Liver (tissue), 9 donors: ENCODE results near the gene NR3C1. TPM values are rescaled to one million over a fixed set of nuclear protein-coding genes. Genes with fewer than 3 reads are reported as not detected.

Experiments
- DNase-seq: peaks from one replicate; pipeline ENCODE4 v3.0.0-alpha.2; 2017; ENCODE audit warnings: low spot score
- H3K27ac ChIP-seq, 2 donors: one replicate each; pipeline ENCODE4 v1.7.0; 2013; ENCODE audit warnings: inconsistent platforms in 2 of 2, low read length in 2 of 2, control low read depth in 1 of 2, low read depth in 1 of 2, mild to moderate bottlenecking in 1 of 2
- H3K27me3 ChIP-seq, 4 donors: one replicate each; pipeline versions ENCODE4 v1.6.1 to v1.7.0; 2013; ENCODE audit warnings: low read length in 3 of 4, inconsistent platforms in 1 of 4, mild to moderate bottlenecking in 1 of 4, moderate library complexity in 1 of 4; ENCODE audit not compliant: control insufficient read depth in 4 of 4, insufficient read depth in 4 of 4
- H3K36me3 ChIP-seq, 4 donors: one replicate each; pipeline versions ENCODE4 v1.6.1 to v1.7.0; 2013; ENCODE audit warnings: low read length in 3 of 4, mild to moderate bottlenecking in 3 of 4, low read depth in 1 of 4, moderate library complexity in 1 of 4; ENCODE audit not compliant: control insufficient read depth in 4 of 4, insufficient read depth in 3 of 4
- H3K4me1 ChIP-seq, 4 donors: one replicate each; pipeline versions ENCODE4 v1.6.1 to v1.7.0; 2013; ENCODE audit warnings: low read length in 3 of 4, mild to moderate bottlenecking in 3 of 4, moderate library complexity in 1 of 4; ENCODE audit not compliant: control insufficient read depth in 4 of 4, insufficient read depth in 4 of 4
- H3K4me3 ChIP-seq, 3 donors: one replicate each; pipeline versions ENCODE4 v1.6.1 to v1.7.0; 2013; ENCODE audit warnings: low read length in 3 of 3, control low read depth in 1 of 3, low read depth in 1 of 3, mild to moderate bottlenecking in 1 of 3
- H3K9ac ChIP-seq, 2 donors: one replicate each; pipeline ENCODE4 v1.7.0; 2013; ENCODE audit warnings: low read length in 2 of 2, mild to moderate bottlenecking in 2 of 2, moderate library complexity in 2 of 2, control low read depth in 1 of 2, low read depth in 1 of 2
- H3K9me3 ChIP-seq, 4 donors: one replicate each; pipeline versions ENCODE4 v1.6.1 to v1.7.0; 2013; ENCODE audit warnings: low read length in 3 of 4; ENCODE audit not compliant: control insufficient read depth in 4 of 4
- EGR1 ChIP-seq, 2 donors: IDR thresholded peaks; 2 replicates each; pipeline ENCODE4 v1.6.1; 2016 to 2018; ENCODE audit warnings: antibody characterized with exemption in 2 of 2, low read depth in 2 of 2
- FOXA2 ChIP-seq: IDR thresholded peaks from 2 replicates; pipeline ENCODE4 v1.6.1; 2016; ENCODE audit warnings: antibody characterized with exemption
- GABPA ChIP-seq, 2 donors: IDR thresholded peaks in 1 of 2; conservative IDR thresholded peaks in 1 of 2; 2 replicates each; pipeline ENCODE4 v1.6.1; 2016; ENCODE audit warnings: antibody characterized with exemption in 2 of 2, mild to moderate bottlenecking in 1 of 2, moderate library complexity in 1 of 2
- HNF4A ChIP-seq, 2 donors: conservative IDR thresholded peaks; 2 replicates each; pipeline ENCODE4 v1.6.1; 2016; ENCODE audit warnings: antibody characterized with exemption in 2 of 2, mild to moderate bottlenecking in 2 of 2
- JUND ChIP-seq, 2 donors: IDR thresholded peaks; 2 replicates each; pipeline ENCODE4 v1.6.1; 2016; ENCODE audit warnings: antibody characterized with exemption in 2 of 2
- NR2F2 ChIP-seq: IDR thresholded peaks from 2 replicates; pipeline ENCODE4 v1.6.1; 2016; ENCODE audit warnings: antibody characterized with exemption
- RAD21 ChIP-seq, 2 donors: IDR thresholded peaks; 2 replicates each; pipeline ENCODE4 v1.6.1; 2016; ENCODE audit warnings: antibody characterized with exemption in 2 of 2, mild to moderate bottlenecking in 2 of 2
- SP1 ChIP-seq: IDR thresholded peaks from 2 replicates; pipeline ENCODE4 v1.6.1; 2018; ENCODE audit warnings: antibody characterized with exemption, mild to moderate bottlenecking
- TAF1 ChIP-seq: conservative IDR thresholded peaks from 2 replicates; pipeline ENCODE4 v1.6.1; 2016; ENCODE audit warnings: antibody characterized with exemption, mild to moderate bottlenecking
- YY1 ChIP-seq: IDR thresholded peaks from 2 replicates; pipeline ENCODE4 v1.6.1; 2016; ENCODE audit warnings: antibody characterized with exemption, mild to moderate bottlenecking
- WGBS: extraction: QIAGEN DNeasy Blood & Tissue Kit; methylation state at CpG from one replicate; pipeline ENCODE4 v1.1.7; 2013; 5-methylcytosine and 5-hydroxymethylcytosine counted together
- polyA plus RNA-seq, 2 donors: library from polyadenylated mRNA; stranded (reverse) in 1 of 2; unstranded in 1 of 2; fragments of 200-250 nt in 1 of 2; fragments of >200 nt in 1 of 2; fragmentation: Nextera tagmentation in 1 of 2; extraction: Ambion mirVana in 1 of 2; gene quantifications; one replicate each; pipeline versions ENCODE4 v1.2.1 to v1.2.3, GENCODE V29; 2013 to 2015
- total RNA-seq, 2 donors: library from RNA; depleted of rRNA; stranded (reverse); fragments of >200 nt; gene quantifications; one replicate each; pipeline ENCODE4 v1.2.3, GENCODE V29; 2014
- TF ChIP-seq, protein P1 (sequence below): IDR thresholded peaks from 2 replicates; pipeline ENCODE4 v1.6.1; 2016; ENCODE audit warnings: antibody characterized with exemption, mild to moderate bottlenecking
- TF ChIP-seq, protein P2 (sequence below): IDR thresholded peaks from 2 replicates; pipeline ENCODE4 v1.6.1; 2016; ENCODE audit warnings: antibody characterized with exemption
- TF ChIP-seq, protein P3 (sequence below): IDR thresholded peaks from 2 replicates; pipeline ENCODE4 v1.6.1; 2016; ENCODE audit warnings: antibody characterized with exemption
- TF ChIP-seq, protein P4 (sequence below): IDR thresholded peaks from 2 replicates; pipeline ENCODE4 v1.6.1; 2016; ENCODE audit warnings: antibody characterized with exemption
- TF ChIP-seq, protein P5 (sequence below): fragments of 150-350 bp; IDR thresholded peaks from 2 replicates; pipeline ENCODE4 v1.5.1; 2017; ENCODE audit warnings: improper control_type of control experiment, low read depth, low read length; ENCODE audit not compliant: missing input control
- donor health status: healthy.
- donor health status: healthy.
- donor health status: healthy.
- donor health status: healthy.
- donor health status: healthy.

NR3C1 gene
- total and polyA plus RNA-seq, 4 donors, result 24.5 to 36.4 (median 29.0) TPM

DNA sequence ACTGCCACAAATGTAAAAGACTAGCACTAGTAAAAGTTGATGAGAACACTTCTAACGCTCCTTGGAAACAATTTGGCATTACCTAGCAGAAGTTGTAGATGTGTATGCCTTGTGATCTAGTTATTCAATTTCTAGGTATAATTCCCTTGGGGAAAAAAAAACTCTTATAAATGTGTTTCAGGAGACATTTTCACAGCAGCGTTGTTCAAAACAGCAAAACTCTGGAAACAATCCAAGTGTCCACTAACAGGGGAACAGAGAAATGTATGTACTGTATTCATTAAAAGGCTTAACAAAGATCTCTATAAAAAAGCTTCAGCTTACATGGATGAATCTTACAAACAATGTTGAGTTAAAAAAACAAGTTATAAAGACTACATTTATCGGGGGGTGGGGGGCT, 30.4 kb downstream of the NR3C1 start:
- H3K9ac ChIP-seq, result no peak overlapping the region
- no peak overlapping the region for H3K4me3 ChIP-seq
- 81% methylated on average over 3 of the region's 3 CpGs for WGBS
- no peak for TF ChIP-seq YY1
- TF ChIP-seq, protein P1, sequence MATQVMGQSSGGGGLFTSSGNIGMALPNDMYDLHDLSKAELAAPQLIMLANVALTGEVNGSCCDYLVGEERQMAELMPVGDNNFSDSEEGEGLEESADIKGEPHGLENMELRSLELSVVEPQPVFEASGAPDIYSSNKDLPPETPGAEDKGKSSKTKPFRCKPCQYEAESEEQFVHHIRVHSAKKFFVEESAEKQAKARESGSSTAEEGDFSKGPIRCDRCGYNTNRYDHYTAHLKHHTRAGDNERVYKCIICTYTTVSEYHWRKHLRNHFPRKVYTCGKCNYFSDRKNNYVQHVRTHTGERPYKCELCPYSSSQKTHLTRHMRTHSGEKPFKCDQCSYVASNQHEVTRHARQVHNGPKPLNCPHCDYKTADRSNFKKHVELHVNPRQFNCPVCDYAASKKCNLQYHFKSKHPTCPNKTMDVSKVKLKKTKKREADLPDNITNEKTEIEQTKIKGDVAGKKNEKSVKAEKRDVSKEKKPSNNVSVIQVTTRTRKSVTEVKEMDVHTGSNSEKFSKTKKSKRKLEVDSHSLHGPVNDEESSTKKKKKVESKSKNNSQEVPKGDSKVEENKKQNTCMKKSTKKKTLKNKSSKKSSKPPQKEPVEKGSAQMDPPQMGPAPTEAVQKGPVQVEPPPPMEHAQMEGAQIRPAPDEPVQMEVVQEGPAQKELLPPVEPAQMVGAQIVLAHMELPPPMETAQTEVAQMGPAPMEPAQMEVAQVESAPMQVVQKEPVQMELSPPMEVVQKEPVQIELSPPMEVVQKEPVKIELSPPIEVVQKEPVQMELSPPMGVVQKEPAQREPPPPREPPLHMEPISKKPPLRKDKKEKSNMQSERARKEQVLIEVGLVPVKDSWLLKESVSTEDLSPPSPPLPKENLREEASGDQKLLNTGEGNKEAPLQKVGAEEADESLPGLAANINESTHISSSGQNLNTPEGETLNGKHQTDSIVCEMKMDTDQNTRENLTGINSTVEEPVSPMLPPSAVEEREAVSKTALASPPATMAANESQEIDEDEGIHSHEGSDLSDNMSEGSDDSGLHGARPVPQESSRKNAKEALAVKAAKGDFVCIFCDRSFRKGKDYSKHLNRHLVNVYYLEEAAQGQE, result no peak
- no peak for TF ChIP-seq JUND (IDR thresholded peaks at IDR 0.05)
- no peak for TF ChIP-seq RAD21 (IDR thresholded peaks at IDR 0.05)
- TF ChIP-seq, protein P2, sequence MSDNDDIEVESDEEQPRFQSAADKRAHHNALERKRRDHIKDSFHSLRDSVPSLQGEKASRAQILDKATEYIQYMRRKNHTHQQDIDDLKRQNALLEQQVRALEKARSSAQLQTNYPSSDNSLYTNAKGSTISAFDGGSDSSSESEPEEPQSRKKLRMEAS, result no peak
- no peak for TF ChIP-seq TAF1
- TF ChIP-seq, protein P3, sequence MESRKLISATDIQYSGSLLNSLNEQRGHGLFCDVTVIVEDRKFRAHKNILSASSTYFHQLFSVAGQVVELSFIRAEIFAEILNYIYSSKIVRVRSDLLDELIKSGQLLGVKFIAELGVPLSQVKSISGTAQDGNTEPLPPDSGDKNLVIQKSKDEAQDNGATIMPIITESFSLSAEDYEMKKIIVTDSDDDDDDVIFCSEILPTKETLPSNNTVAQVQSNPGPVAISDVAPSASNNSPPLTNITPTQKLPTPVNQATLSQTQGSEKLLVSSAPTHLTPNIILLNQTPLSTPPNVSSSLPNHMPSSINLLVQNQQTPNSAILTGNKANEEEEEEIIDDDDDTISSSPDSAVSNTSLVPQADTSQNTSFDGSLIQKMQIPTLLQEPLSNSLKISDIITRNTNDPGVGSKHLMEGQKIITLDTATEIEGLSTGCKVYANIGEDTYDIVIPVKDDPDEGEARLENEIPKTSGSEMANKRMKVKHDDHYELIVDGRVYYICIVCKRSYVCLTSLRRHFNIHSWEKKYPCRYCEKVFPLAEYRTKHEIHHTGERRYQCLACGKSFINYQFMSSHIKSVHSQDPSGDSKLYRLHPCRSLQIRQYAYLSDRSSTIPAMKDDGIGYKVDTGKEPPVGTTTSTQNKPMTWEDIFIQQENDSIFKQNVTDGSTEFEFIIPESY, result no peak
- H3K9me3 ChIP-seq, result no peaks in the 10 kb centered on the region
- no peaks in the 10 kb centered on the region for H3K27me3 ChIP-seq
- H3K36me3 ChIP-seq, result peaks cover 0 to 3% (median 1%) of the 10 kb centered on the region in 4 donors
- no peak for DNase-seq
- H3K4me1 ChIP-seq, result peaks cover 2 to 18% (median 7%) of the 10 kb centered on the region in 4 donors
- no peak overlapping the region for H3K27ac ChIP-seq

DNA sequence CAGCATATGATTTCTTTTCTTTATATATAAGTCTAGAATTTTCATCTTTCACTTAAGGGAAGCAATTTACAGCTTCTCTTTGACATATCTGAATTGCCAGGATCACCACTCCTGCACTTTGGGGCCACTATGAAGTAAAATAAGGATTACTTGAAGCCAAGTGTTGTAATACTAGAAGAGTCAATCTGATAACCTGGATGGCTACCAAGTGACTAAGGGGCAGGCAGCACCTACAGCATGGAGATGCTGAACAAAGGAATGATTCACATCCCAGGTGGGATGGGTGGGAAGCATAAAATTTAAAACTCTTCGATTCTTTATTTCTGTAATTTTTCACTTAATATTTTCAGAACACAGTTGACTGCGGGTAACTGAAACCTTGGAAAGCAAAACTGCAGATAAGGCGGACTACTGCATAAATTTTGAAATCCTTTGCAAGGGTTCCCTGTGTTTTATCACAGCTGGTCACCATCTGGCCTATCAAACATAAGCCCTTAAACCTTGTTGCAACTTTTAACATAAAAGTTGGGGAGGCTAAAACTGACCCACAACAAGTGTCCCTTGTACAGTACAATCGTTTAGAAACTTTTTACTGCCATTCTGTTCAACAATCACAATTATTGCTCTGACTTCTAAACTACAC, 31.2 kb downstream of the NR3C1 start:
- Histone ChIP-seq H3K9me3 (no peaks in the 10 kb centered on the region), H3K9ac (no peak overlapping the region), H3K27me3 (no peaks in the 10 kb centered on the region), H3K36me3 (peaks cover 0 to 3% (median 1%) of the 10 kb centered on the region in 4 donors), H3K4me1 (peaks cover 2 to 18% (median 7%) of the 10 kb centered on the region in 4 donors), H3K4me3 (no peak overlapping the region), H3K27ac (no peak overlapping the region)
- TF ChIP-seq, protein P1, result no peak
- TF ChIP-seq JUND (IDR thresholded peaks at IDR 0.05) (no peak), YY1 (no peak), HNF4A (conservative IDR thresholded peaks at IDR 0.05) (peak in 1 of 2 donors; percentile 12), SP1 (no peak), TAF1 (no peak), NR2F2 (no peak), RAD21 (IDR thresholded peaks at IDR 0.05) (peak in 1 of 2 donors; percentile 5), FOXA2 (no peak), EGR1 (IDR thresholded peaks at IDR 0.05; ENCODE audit: low read depth in 2 of 2) (no peak), GABPA (IDR thresholded peaks at IDR 0.05 in 1 of 2, conservative IDR thresholded peaks at IDR 0.05 in 1 of 2) (no peak)
- TF ChIP-seq, protein P4, sequence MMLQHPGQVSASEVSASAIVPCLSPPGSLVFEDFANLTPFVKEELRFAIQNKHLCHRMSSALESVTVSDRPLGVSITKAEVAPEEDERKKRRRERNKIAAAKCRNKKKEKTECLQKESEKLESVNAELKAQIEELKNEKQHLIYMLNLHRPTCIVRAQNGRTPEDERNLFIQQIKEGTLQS, result no peak
- TF ChIP-seq, protein P5, sequence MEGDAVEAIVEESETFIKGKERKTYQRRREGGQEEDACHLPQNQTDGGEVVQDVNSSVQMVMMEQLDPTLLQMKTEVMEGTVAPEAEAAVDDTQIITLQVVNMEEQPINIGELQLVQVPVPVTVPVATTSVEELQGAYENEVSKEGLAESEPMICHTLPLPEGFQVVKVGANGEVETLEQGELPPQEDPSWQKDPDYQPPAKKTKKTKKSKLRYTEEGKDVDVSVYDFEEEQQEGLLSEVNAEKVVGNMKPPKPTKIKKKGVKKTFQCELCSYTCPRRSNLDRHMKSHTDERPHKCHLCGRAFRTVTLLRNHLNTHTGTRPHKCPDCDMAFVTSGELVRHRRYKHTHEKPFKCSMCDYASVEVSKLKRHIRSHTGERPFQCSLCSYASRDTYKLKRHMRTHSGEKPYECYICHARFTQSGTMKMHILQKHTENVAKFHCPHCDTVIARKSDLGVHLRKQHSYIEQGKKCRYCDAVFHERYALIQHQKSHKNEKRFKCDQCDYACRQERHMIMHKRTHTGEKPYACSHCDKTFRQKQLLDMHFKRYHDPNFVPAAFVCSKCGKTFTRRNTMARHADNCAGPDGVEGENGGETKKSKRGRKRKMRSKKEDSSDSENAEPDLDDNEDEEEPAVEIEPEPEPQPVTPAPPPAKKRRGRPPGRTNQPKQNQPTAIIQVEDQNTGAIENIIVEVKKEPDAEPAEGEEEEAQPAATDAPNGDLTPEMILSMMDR, result no peak
- DNase-seq, result no peak
- 81% methylated on average over 4 of the region's 4 CpGs for WGBS
